PC-9 (cell line): Measurements from ENCODE around the gene MMP11. TPM values are rescaled to one million over a fixed set of nuclear protein-coding genes. Genes with fewer than 3 reads are reported as not detected.

Source experiments
- BruUV-seq: library from RNA; stranded (reverse); fragments of 400-500 nt; replicated peaks from 2 replicates; lab custom pipeline; 2021; lab: Mats Ljungman, UMichigan
- CTCF ChIA-PET: fragments of 300-600 bp; sonication (Branson Sonifier 250); formaldehyde crosslinking; loops from one replicate; lab custom pipeline; 2022; ENCODE audit warnings: antibody characterized with exemption; lab: Charles Lee
- POLR2A ChIA-PET: fragments of 300-600 bp; sonication (Branson Sonifier 250); formaldehyde crosslinking; loops from one replicate; lab custom pipeline; 2022; ENCODE audit warnings: antibody characterized with exemption; ENCODE audit not compliant: unreplicated experiment; lab: Charles Lee
- DNase-seq, 2 experiments: peaks; one replicate each; pipeline versions ENCODE4 v3.0.0 to v3.0.0-alpha.2; 2015 to 2022; ENCODE audit warnings: mixed read lengths in 1 of 2
- H2AFZ ChIP-seq: fragments of 200-600 bp; sonication (generic); 2 replicates; pipeline ENCODE4 v1.8.1; 2017; ENCODE audit warnings: antibody characterized with exemption
- H3F3A ChIP-seq: fragments of 200-600 bp; sonication (generic); 2 replicates; pipeline ENCODE4 v1.8.1; 2017; ENCODE audit warnings: antibody characterized with exemption, mild to moderate bottlenecking, low read depth; ENCODE audit not compliant: insufficient read depth
- H3K27ac ChIP-seq: fragments of 200-600 bp; sonication (generic); 2 replicates; pipeline ENCODE4 v1.6.1; 2016; ENCODE audit warnings: mixed run types
- H3K27me3 ChIP-seq: fragments of 200-600 bp; sonication (generic); 2 replicates; pipeline ENCODE4 v1.6.1; 2016; ENCODE audit warnings: low read depth, mixed run types; ENCODE audit not compliant: insufficient read depth
- H3K36me3 ChIP-seq: fragments of 200-600 bp; sonication (generic); 2 replicates; pipeline ENCODE4 v1.6.1; 2016; ENCODE audit warnings: low read depth, mixed run types
- H3K4me1 ChIP-seq: fragments of 200-600 bp; sonication (generic); replicated peaks from 2 replicates; pipeline ENCODE4 v1.6.1; 2016; ENCODE audit warnings: mixed run types; ENCODE audit not compliant: insufficient read depth
- H3K4me2 ChIP-seq: fragments of 200-600 bp; sonication (generic); 2 replicates; pipeline ENCODE4 v1.6.1; 2017; ENCODE audit warnings: mixed run types
- H3K4me3 ChIP-seq: fragments of 200-600 bp; sonication (generic); 2 replicates; pipeline ENCODE4 v1.6.1; 2016; ENCODE audit warnings: mixed run types
- H3K79me2 ChIP-seq: fragments of 200-600 bp; sonication (generic); 2 replicates; pipeline ENCODE4 v1.6.1; 2017; ENCODE audit warnings: low read depth, mixed run types
- H3K9me2 ChIP-seq: fragments of 200-600 bp; sonication (generic); 2 replicates; pipeline ENCODE4 v1.8.1; 2017; ENCODE audit warnings: mild to moderate bottlenecking; ENCODE audit not compliant: insufficient read depth
- H3K9me3 ChIP-seq: fragments of 200-600 bp; sonication (generic); 2 replicates; pipeline ENCODE4 v1.8.1; 2016; ENCODE audit warnings: low read depth; ENCODE audit not compliant: insufficient read depth
- H4K20me1 ChIP-seq: fragments of 200-600 bp; sonication (generic); 2 replicates; pipeline ENCODE4 v1.8.1; 2017; ENCODE audit not compliant: insufficient read depth
- EZH2 ChIP-seq: fragments of 200-600 bp; sonication (generic); IDR thresholded peaks from 2 replicates; pipeline ENCODE4 v1.8.0; 2017; ENCODE audit warnings: antibody characterized with exemption, low read depth
- intact Hi-C: fragments of 100-400 bp; cut with micrococcal nuclease; formaldehyde crosslinking; loops from one replicate; pipeline ENCODE4 v1.10.0; 2022; ENCODE audit not compliant: unreplicated experiment
- total RNA-seq: library from RNA; stranded (reverse); gene quantifications from 2 replicates; pipeline ENCODE4 v1.2.3, GENCODE V29; 2021
- TF ChIP-seq, protein P1 (sequence below): fragments of 200-600 bp; sonication (generic); conservative IDR thresholded peaks from 2 replicates; pipeline ENCODE4 v1.6.1; 2017; ENCODE audit warnings: mixed run types, antibody characterized with exemption, mild to moderate bottlenecking, moderate library complexity

Gene MMP11
- total RNA-seq, 1 experiment from 2014 or later: 2.4 TPM

DNA sequence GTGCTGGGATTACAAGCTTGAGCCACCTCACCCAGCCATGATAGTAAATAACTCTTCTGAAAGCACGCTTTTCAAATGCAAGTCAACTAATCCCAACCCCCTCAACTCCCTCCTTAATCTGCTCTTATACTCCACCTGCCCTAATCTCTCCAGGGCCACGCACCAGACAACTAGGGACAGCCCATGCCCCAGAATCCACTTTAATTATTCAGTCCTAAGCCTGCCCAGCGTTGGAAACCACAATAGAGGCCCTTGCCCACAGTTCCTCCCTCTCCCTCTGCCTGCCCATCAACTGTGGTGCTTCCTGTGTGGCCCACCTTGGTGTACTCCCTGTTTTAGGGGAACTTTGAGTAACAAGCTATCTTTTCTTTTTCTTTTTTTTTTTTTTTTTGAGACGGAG is 15.8 kb upstream of the MMP11 start:
- H3K27ac ChIP-seq: no peak overlapping the region
- H3K79me2 ChIP-seq: no peaks in the 10 kb centered on the region
- H4K20me1 ChIP-seq: no peaks in the 10 kb centered on the region
- intact Hi-C loops: no loop called here
- ChIA-PET CTCF (no interaction called here), POLR2A (no interaction called here)
- BruUV-seq: no TSS peak
- no peak overlapping the region for H3K4me2 ChIP-seq
- peaks cover 7% of the 10 kb centered on the region; the same call in 1 of the 2 replicates for H3F3A ChIP-seq
- H3K4me3 ChIP-seq: no peak overlapping the region
- H3K27me3 ChIP-seq: no peaks in the 10 kb centered on the region
- H3K4me1 ChIP-seq: 0 out of 2 replicates have a peak, but pooled peaks cover 2% of the 10 kb centered on the region
- H3K9me2 ChIP-seq: no peaks in the 10 kb centered on the region
- H2AFZ ChIP-seq: no peak overlapping the region
- H3K9me3 ChIP-seq: no peaks in the 10 kb centered on the region
- TF ChIP-seq EZH2: no peak
- TF ChIP-seq, protein P1, sequence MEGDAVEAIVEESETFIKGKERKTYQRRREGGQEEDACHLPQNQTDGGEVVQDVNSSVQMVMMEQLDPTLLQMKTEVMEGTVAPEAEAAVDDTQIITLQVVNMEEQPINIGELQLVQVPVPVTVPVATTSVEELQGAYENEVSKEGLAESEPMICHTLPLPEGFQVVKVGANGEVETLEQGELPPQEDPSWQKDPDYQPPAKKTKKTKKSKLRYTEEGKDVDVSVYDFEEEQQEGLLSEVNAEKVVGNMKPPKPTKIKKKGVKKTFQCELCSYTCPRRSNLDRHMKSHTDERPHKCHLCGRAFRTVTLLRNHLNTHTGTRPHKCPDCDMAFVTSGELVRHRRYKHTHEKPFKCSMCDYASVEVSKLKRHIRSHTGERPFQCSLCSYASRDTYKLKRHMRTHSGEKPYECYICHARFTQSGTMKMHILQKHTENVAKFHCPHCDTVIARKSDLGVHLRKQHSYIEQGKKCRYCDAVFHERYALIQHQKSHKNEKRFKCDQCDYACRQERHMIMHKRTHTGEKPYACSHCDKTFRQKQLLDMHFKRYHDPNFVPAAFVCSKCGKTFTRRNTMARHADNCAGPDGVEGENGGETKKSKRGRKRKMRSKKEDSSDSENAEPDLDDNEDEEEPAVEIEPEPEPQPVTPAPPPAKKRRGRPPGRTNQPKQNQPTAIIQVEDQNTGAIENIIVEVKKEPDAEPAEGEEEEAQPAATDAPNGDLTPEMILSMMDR: no peak
- H3K36me3 ChIP-seq: no peaks in the 10 kb centered on the region
- DNase-seq: no peak

DNA sequence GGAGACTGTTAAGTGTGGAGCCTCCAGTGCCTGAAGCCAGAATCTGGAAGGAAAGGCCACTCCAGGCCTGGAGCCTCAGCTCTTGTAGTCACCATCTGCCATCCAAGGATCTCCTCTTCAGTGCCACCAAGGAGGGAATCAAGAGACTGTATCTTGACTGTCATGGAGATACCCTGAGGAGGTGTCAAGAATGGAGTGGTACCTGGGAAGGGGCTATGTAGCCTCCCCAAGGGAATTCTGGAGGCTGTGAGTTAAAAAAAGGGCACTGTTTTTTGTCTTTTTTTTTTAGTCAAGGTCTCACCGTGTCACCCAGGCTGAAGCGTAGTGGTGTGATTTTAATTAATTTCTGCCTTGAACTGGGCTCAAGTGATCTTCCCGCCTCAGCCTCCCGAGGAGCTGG is 13.1 kb upstream of the MMP11 start:
- no peaks in the 10 kb centered on the region for H3K9me2 ChIP-seq
- intact Hi-C loops: no loop called here
- H3K9me3 ChIP-seq: no peaks in the 10 kb centered on the region
- H3K27me3 ChIP-seq: no peaks in the 10 kb centered on the region
- ChIA-PET CTCF (interaction anchor here (0.6 kb wide), 1 partner anchor 11 kb away, joined by 7 read pairs; no protein-coding TSS in a partner anchor), POLR2A (no interaction called here)
- peaks cover 10% of the 10 kb centered on the region; the same call in 1 of the 2 replicates for H4K20me1 ChIP-seq
- H3K4me2 ChIP-seq: no peak overlapping the region
- H3F3A ChIP-seq: peaks cover 9% of the 10 kb centered on the region; the same call in 1 of the 2 replicates
- no peak overlapping the region for H3K27ac ChIP-seq
- no peak for DNase-seq
- TF ChIP-seq EZH2: no peak
- TF ChIP-seq, protein P1: no peak
- no peaks in the 10 kb centered on the region for H3K36me3 ChIP-seq
- H3K4me1 ChIP-seq: no peaks in the 10 kb centered on the region
- H2AFZ ChIP-seq: no peak overlapping the region
- no peak overlapping the region for H3K4me3 ChIP-seq
- no peaks in the 10 kb centered on the region for H3K79me2 ChIP-seq
- BruUV-seq: no TSS peak

DNA sequence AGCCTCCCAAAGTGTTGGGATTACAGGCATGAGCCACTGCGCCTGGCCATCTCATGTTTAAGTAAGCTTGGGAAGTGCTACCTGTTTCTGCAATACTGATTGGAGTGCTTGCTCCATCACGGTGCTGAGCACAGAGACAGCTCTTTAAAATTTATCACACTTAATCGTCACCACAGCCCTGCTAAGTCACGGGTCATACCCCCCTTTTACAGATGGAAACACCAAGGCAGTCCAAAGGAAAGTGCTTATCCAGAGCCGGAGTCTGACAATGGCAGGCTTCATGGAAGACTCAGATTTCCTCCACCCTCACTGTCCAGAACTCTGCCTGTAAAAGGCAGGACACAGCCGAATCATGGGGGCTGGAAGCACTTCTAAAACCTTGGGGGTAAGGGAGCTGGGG is 12.6 kb upstream of the MMP11 start:
- no TSS peak for BruUV-seq
- no peak for DNase-seq
- H3K4me1 ChIP-seq: 0 out of 2 replicates have a peak, but pooled peaks cover 3% of the 10 kb centered on the region
- CTCF ChIA-PET: interaction anchor here (0.6 kb wide), 1 partner anchor 11 kb away, joined by 7 read pairs; no protein-coding TSS in a partner anchor
- no peak overlapping the region for H3K27ac ChIP-seq
- intact Hi-C loops: no loop called here
- no peaks in the 10 kb centered on the region for H3K79me2 ChIP-seq
- peaks cover 10% of the 10 kb centered on the region; the same call in 1 of the 2 replicates for H3F3A ChIP-seq
- H3K4me3 ChIP-seq: no peak overlapping the region
- H2AFZ ChIP-seq: no peak overlapping the region
- no peaks in the 10 kb centered on the region for H3K9me2 ChIP-seq
- no peaks in the 10 kb centered on the region for H3K27me3 ChIP-seq
- POLR2A ChIA-PET: no interaction called here
- H3K4me2 ChIP-seq: no peak overlapping the region
- TF ChIP-seq, protein P1: no peak
- no peak for TF ChIP-seq EZH2
- no peaks in the 10 kb centered on the region for H3K9me3 ChIP-seq
- no peaks in the 10 kb centered on the region for H3K36me3 ChIP-seq
- H4K20me1 ChIP-seq: peaks cover 15% of the 10 kb centered on the region
